ENCODE measurements around the gene NAALADL2.

GRCh38 chr3:175447521-175447920 is 588.4 kb downstream of the NAALADL2 start:
- TF ChIP-seq PATZ1 (CRISPR knock-in tag; IDR thresholded peaks at IDR 0.05; ENCODE audit: borderline replicate concordance) (no peak), RNF2 (IDR thresholded peaks at IDR 0.05) (no peak), TAF1 (IDR thresholded peaks at IDR 0.05; ENCODE audit: control insufficient read depth, extremely low read depth, insufficient read depth, low read length, severe bottlenecking) (no peak), POLR2A (conservative IDR thresholded peaks at IDR 0.05) (no peak), CTCF (IDR thresholded peaks at IDR 0.05 in 2 of 3, conservative IDR thresholded peaks at IDR 0.05 in 1 of 3; ENCODE audit: insufficient read depth in 2 of 3, low read depth in 1 of 3, low read length in 3 of 3) (no peak), YY1 (IDR thresholded peaks at IDR 0.05; ENCODE audit: borderline replicate concordance in 1 of 3, control insufficient read depth in 1 of 3, extremely low read depth in 1 of 3, insufficient read depth in 3 of 3, insufficient read length in 1 of 3, insufficient replicate concordance in 2 of 3, low read depth in 1 of 3, low read length in 2 of 3) (no peak), JUNB (CRISPR knock-in tag; conservative IDR thresholded peaks at IDR 0.05) (no peak), TFE3 (CRISPR knock-in tag; IDR thresholded peaks at IDR 0.05) (no peak), TOE1 (IDR thresholded peaks at IDR 0.05; ENCODE audit: borderline replicate concordance) (no peak), TOE1 (CRISPR knock-in tag; IDR thresholded peaks at IDR 0.05; ENCODE audit: borderline replicate concordance, low read depth) (no peak), ZNF512 (tag; IDR thresholded peaks at IDR 0.05) (no peak), TCF7 (IDR thresholded peaks at IDR 0.05; ENCODE audit: borderline replicate concordance) (no peak), POLR2G (IDR thresholded peaks at IDR 0.05; ENCODE audit: low read depth, low read length) (no peak), ZNF695 (CRISPR knock-in tag; IDR thresholded peaks at IDR 0.05) (no peak)
